ENCODE results near the gene DPH6.

The DPH6 gene

DNA sequence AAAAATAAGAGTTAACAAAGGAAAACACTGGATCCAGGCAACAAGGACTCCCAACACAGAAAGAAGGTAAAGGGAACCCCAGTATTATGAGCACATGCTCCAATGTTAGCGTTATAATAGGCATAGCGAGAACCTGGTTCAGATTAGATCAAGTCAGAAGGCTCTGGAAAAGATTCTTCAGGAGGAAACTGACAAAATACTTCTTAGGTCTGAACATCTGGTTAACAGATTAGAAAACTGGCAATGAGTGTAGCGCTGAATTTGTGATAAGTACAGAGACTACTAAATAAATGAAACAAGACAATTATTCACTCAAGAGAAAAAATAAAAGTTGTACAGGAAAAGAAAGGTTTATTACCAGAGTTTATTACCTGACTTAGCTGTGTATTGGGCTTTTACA is 146.1 kb downstream of the DPH6 start:
- H2AFZ ChIP-seq (ENCODE audit: low read depth, low read length, severe bottlenecking), result no peak overlapping the region
- H3K36me3 ChIP-seq (ENCODE audit: low read length), result no peaks in the 10 kb centered on the region
- no peaks in the 10 kb centered on the region for H4K20me1 ChIP-seq (ENCODE audit: low read depth, low read length)
- no peak overlapping the region for H3K4me2 ChIP-seq (ENCODE audit: low read depth, low read length, poor library complexity, severe bottlenecking)
- H3K27me3 ChIP-seq (ENCODE audit: low read length), result no peaks in the 10 kb centered on the region
- no peaks in the 10 kb centered on the region for H3F3A ChIP-seq (ENCODE audit: insufficient read depth)
- H3K9me2 ChIP-seq (replicated peaks; ENCODE audit: insufficient read depth, low read length), result no peaks in the 10 kb centered on the region
- no peaks in the 10 kb centered on the region for H3K9me3 ChIP-seq (ENCODE audit: insufficient read depth, low read length)
- H3K79me2 ChIP-seq (ENCODE audit: insufficient read depth, low read length), result no peaks in the 10 kb centered on the region
- no peak overlapping the region for H3K4me3 ChIP-seq (ENCODE audit: insufficient read depth, low read length, poor library complexity, severe bottlenecking)
- no peak overlapping the region for H3K27ac ChIP-seq (ENCODE audit: low read depth, low read length)
- no peak overlapping the region for H3K9ac ChIP-seq (ENCODE audit: low read length)
- no peak for TF ChIP-seq EZH2phosphoT487 (conservative IDR thresholded peaks at IDR 0.05; ENCODE audit: low read length)
- TF ChIP-seq, protein P1, sequence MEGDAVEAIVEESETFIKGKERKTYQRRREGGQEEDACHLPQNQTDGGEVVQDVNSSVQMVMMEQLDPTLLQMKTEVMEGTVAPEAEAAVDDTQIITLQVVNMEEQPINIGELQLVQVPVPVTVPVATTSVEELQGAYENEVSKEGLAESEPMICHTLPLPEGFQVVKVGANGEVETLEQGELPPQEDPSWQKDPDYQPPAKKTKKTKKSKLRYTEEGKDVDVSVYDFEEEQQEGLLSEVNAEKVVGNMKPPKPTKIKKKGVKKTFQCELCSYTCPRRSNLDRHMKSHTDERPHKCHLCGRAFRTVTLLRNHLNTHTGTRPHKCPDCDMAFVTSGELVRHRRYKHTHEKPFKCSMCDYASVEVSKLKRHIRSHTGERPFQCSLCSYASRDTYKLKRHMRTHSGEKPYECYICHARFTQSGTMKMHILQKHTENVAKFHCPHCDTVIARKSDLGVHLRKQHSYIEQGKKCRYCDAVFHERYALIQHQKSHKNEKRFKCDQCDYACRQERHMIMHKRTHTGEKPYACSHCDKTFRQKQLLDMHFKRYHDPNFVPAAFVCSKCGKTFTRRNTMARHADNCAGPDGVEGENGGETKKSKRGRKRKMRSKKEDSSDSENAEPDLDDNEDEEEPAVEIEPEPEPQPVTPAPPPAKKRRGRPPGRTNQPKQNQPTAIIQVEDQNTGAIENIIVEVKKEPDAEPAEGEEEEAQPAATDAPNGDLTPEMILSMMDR (IDR thresholded peaks at IDR 0.05; ENCODE audit: insufficient read depth, low read length, poor library complexity, severe bottlenecking), result no peak

DNA sequence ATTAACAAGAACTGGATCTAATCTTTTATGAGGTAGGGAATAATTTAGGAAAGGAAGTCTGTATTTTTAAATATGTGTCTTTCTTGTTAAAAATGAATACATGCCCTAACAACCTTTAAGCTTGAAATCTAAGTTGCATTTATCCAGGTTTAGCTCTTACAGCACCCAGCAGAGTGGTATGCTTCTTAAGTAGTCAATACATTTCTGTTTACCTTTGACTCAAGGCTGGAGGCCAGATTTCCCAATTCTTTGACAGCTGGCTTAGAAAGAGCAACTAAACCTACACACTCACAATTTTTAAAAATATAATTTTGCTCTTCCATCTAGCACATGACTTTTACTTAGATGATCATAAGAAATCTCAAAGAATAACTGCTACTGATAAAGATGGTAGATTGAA is 148.9 kb downstream of the DPH6 start:
- H3F3A ChIP-seq (ENCODE audit: insufficient read depth), result no peaks in the 10 kb centered on the region
- H3K79me2 ChIP-seq (ENCODE audit: insufficient read depth, low read length), result no peaks in the 10 kb centered on the region
- H3K9me2 ChIP-seq (replicated peaks; ENCODE audit: insufficient read depth, low read length), result no peaks in the 10 kb centered on the region
- H3K27me3 ChIP-seq (ENCODE audit: low read length), result no peaks in the 10 kb centered on the region
- no peaks in the 10 kb centered on the region for H3K9me3 ChIP-seq (ENCODE audit: insufficient read depth, low read length)
- TF ChIP-seq EZH2phosphoT487 (conservative IDR thresholded peaks at IDR 0.05; ENCODE audit: low read length), result no peak
- TF ChIP-seq, protein P1 (IDR thresholded peaks at IDR 0.05; ENCODE audit: insufficient read depth, low read length, poor library complexity, severe bottlenecking), result no peak
- H2AFZ ChIP-seq (ENCODE audit: low read depth, low read length, severe bottlenecking), result no peak overlapping the region
- H4K20me1 ChIP-seq (ENCODE audit: low read depth, low read length), result no peaks in the 10 kb centered on the region
- H3K4me2 ChIP-seq (ENCODE audit: low read depth, low read length, poor library complexity, severe bottlenecking), result no peak overlapping the region
- no peak overlapping the region for H3K9ac ChIP-seq (ENCODE audit: low read length)
- no peak overlapping the region for H3K27ac ChIP-seq (ENCODE audit: low read depth, low read length)
- no peak overlapping the region for H3K4me3 ChIP-seq (ENCODE audit: insufficient read depth, low read length, poor library complexity, severe bottlenecking)
- no peaks in the 10 kb centered on the region for H3K36me3 ChIP-seq (ENCODE audit: low read length)

DNA sequence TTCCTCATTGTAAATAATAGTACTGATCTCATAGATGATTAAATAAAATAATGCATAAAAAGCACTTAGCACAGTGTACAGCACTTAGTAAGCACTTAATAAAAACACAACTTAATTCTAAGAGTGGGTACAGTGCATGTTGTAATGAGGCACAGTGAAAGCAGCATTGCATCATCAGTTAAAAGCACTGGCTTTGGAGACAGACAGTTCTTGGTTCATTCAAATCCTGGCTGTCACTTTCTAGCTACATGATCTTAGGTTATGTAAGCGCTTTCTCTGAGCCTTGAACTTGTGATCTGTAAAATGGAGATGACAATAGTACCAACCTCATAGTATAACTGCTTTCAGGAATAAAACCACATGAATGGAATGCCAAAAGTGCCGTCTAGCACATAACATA is 151.5 kb downstream of the DPH6 start:
- TF ChIP-seq EZH2phosphoT487 (conservative IDR thresholded peaks at IDR 0.05; ENCODE audit: low read length), result no peak
- TF ChIP-seq, protein P1 (IDR thresholded peaks at IDR 0.05; ENCODE audit: insufficient read depth, low read length, poor library complexity, severe bottlenecking), result no peak
- no peaks in the 10 kb centered on the region for H3K36me3 ChIP-seq (ENCODE audit: low read length)
- H2AFZ ChIP-seq (ENCODE audit: low read depth, low read length, severe bottlenecking), result no peak overlapping the region
- no peak overlapping the region for H3K4me3 ChIP-seq (ENCODE audit: insufficient read depth, low read length, poor library complexity, severe bottlenecking)
- no peaks in the 10 kb centered on the region for H3F3A ChIP-seq (ENCODE audit: insufficient read depth)
- no peaks in the 10 kb centered on the region for H3K27me3 ChIP-seq (ENCODE audit: low read length)
- H3K9me3 ChIP-seq (ENCODE audit: insufficient read depth, low read length), result no peaks in the 10 kb centered on the region
- no peaks in the 10 kb centered on the region for H4K20me1 ChIP-seq (ENCODE audit: low read depth, low read length)
- no peak overlapping the region for H3K27ac ChIP-seq (ENCODE audit: low read depth, low read length)
- H3K79me2 ChIP-seq (ENCODE audit: insufficient read depth, low read length), result no peaks in the 10 kb centered on the region
- H3K4me2 ChIP-seq (ENCODE audit: low read depth, low read length, poor library complexity, severe bottlenecking), result no peak overlapping the region
- no peak overlapping the region for H3K9ac ChIP-seq (ENCODE audit: low read length)
- H3K9me2 ChIP-seq (replicated peaks; ENCODE audit: insufficient read depth, low read length), result no peaks in the 10 kb centered on the region
